HG03457 (cell line): ENCODE results near the gene TBCK.
"Not testable (repeated sequence)": the region's sequence is repeated elsewhere in the genome, so short reads cannot be mapped to it uniquely, and the experiment has no call there.

Source experiments
- ATAC-seq: cut with Tn5 transposase; IDR thresholded peaks from one replicate; pipeline ENCODE4 v1.9.1; 2021; ENCODE audit warnings: moderate number of reproducible peaks; ENCODE audit not compliant: unreplicated experiment

Gene TBCK

GRCh38 chr4:106238820-106239420, 77.1 kb downstream of the TBCK start:
- peak; percentile 84 for ATAC-seq

GRCh38 chr4:106231931-106232330, 84.1 kb downstream of the TBCK start:
- no peak for ATAC-seq

GRCh38 chr4:106222548-106222947, 93.5 kb downstream of the TBCK start:
- no peak for ATAC-seq

GRCh38 chr4:106213291-106213690, 102.7 kb downstream of the TBCK start:
- not testable (repeated sequence) for ATAC-seq

- no peak for ATAC-seq
Measured at GRCh38 chr4:106210021-106210420, 106.0 kb downstream of the TBCK start.

- ATAC-seq: no peak
Measured at GRCh38 chr4:106208481-106209460, 107.2 kb downstream of the TBCK start.

GRCh38 chr4:106201373-106201772, 114.6 kb downstream of the TBCK start:
- no peak for ATAC-seq

- no peak for ATAC-seq
Measured at GRCh38 chr4:106195435-106195950, 120.5 kb downstream of the TBCK start.

GRCh38 chr4:106194801-106195200, 121.2 kb downstream of the TBCK start:
- no peak for ATAC-seq

GRCh38 chr4:106192131-106192530, 123.9 kb downstream of the TBCK start:
- no peak for ATAC-seq

GRCh38 chr4:106186201-106186600, 129.8 kb downstream of the TBCK start:
- no peak for ATAC-seq

GRCh38 chr4:106183551-106183950, 132.5 kb downstream of the TBCK start:
- no peak for ATAC-seq

- ATAC-seq: no peak
Measured at GRCh38 chr4:106172861-106173260, 143.1 kb downstream of the TBCK start.

GRCh38 chr4:106165351-106166010, 150.5 kb downstream of the TBCK start:
- ATAC-seq: no peak

GRCh38 chr4:106162278-106162677, 153.7 kb downstream of the TBCK start:
- ATAC-seq: no peak

GRCh38 chr4:106160560-106160959, 155.4 kb downstream of the TBCK start:
- ATAC-seq: no peak

GRCh38 chr4:106149911-106150310, 166.1 kb downstream of the TBCK start:
- ATAC-seq: no peak

GRCh38 chr4:106149026-106149425, 167.0 kb downstream of the TBCK start:
- no peak for ATAC-seq

GRCh38 chr4:106142616-106143127, 173.3 kb downstream of the TBCK start:
- no peak for ATAC-seq

GRCh38 chr4:106140601-106141000, 175.4 kb downstream of the TBCK start:
- ATAC-seq: no peak

- no peak for ATAC-seq
Measured at GRCh38 chr4:106136777-106137331, 179.2 kb downstream of the TBCK start.
